Measurements from ENCODE around the gene BCAP29.

DNA sequence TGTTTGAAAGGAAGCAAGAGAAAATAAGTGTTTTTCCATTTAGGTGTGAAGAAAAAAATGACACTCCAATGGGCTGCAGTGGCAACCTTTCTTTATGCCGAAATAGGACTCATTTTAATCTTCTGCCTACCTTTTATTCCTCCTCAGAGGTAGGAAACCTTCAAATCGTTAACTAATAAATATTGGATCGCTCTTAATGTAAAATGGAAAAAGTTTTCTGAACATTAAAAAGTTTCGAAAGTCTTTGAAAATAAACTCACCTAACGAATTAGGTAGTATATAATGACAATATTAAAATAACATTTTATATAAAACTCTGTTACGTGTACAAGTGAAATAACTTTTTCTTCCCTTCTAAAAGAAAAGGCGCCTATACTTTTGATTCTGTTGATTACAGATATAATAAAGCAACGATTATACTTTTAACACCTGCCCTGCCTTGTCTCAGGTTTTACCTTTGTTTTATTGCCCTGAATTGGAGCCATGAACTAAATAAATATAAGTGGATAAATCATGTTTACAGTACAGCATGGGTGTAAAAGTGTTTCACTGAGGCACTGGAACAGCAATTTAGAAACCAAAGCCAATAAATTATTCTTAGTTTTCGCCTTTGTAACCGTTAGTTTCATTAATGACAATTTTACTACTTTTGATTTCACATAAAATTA, 804 bp downstream of the BCAP29 start:
- TF ChIP-seq, protein P1, sequence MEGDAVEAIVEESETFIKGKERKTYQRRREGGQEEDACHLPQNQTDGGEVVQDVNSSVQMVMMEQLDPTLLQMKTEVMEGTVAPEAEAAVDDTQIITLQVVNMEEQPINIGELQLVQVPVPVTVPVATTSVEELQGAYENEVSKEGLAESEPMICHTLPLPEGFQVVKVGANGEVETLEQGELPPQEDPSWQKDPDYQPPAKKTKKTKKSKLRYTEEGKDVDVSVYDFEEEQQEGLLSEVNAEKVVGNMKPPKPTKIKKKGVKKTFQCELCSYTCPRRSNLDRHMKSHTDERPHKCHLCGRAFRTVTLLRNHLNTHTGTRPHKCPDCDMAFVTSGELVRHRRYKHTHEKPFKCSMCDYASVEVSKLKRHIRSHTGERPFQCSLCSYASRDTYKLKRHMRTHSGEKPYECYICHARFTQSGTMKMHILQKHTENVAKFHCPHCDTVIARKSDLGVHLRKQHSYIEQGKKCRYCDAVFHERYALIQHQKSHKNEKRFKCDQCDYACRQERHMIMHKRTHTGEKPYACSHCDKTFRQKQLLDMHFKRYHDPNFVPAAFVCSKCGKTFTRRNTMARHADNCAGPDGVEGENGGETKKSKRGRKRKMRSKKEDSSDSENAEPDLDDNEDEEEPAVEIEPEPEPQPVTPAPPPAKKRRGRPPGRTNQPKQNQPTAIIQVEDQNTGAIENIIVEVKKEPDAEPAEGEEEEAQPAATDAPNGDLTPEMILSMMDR (conservative IDR thresholded peaks at IDR 0.05 in 1 of 2, IDR thresholded peaks at IDR 0.05 in 1 of 2; ENCODE audit: low read depth in 1 of 2, low read length in 2 of 2), result no peak
- TF ChIP-seq EZH2 (IDR thresholded peaks at IDR 0.05; ENCODE audit: low read length, missing control alignments), result no peak

Measured in fibroblast of lung (primary cell).